AG09309 (cell line): ENCODE results near the gene COL28A1.

ENCODE experiments used
- DNase-seq: peaks from one replicate; pipeline ENCODE4 v3.0.0-alpha.2; 2010; ENCODE audit warnings: low read depth
- H3K4me3 ChIP-seq: 2 replicates; pipeline ENCODE4 v1.5.1; 2011; ENCODE audit warnings: mild to moderate bottlenecking, low read depth, low read length, moderate library complexity; ENCODE audit not compliant: control insufficient read depth
- TF ChIP-seq, protein P1 (sequence below): IDR thresholded peaks from 2 replicates; pipeline ENCODE4 v1.5.1; 2011; ENCODE audit warnings: mild to moderate bottlenecking, low read depth, low read length, inconsistent platforms; ENCODE audit not compliant: insufficient read depth, control insufficient read depth; ENCODE audit errors: missing control alignments

The COL28A1 gene

GRCh38 chr7:7567898-7568531 lies 32.3 kb upstream of the COL28A1 start:
- DNase-seq: no peak
- H3K4me3 ChIP-seq: peak overlapping the region; percentile 74
- TF ChIP-seq, protein P1, sequence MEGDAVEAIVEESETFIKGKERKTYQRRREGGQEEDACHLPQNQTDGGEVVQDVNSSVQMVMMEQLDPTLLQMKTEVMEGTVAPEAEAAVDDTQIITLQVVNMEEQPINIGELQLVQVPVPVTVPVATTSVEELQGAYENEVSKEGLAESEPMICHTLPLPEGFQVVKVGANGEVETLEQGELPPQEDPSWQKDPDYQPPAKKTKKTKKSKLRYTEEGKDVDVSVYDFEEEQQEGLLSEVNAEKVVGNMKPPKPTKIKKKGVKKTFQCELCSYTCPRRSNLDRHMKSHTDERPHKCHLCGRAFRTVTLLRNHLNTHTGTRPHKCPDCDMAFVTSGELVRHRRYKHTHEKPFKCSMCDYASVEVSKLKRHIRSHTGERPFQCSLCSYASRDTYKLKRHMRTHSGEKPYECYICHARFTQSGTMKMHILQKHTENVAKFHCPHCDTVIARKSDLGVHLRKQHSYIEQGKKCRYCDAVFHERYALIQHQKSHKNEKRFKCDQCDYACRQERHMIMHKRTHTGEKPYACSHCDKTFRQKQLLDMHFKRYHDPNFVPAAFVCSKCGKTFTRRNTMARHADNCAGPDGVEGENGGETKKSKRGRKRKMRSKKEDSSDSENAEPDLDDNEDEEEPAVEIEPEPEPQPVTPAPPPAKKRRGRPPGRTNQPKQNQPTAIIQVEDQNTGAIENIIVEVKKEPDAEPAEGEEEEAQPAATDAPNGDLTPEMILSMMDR: no peak

GRCh38 chr7:7566651-7567611 lies 31.3 kb upstream of the COL28A1 start, which contains the start of gene MIOS:
Gene MIOS (plus strand): TSS chr7:7566884. CDS start chr7:7572476, 5,592 bp downstream.
- no peak for DNase-seq
- TF ChIP-seq, protein P1: no peak
- peak within 1 kb of the TSS; percentile 74 for H3K4me3 ChIP-seq

DNA sequence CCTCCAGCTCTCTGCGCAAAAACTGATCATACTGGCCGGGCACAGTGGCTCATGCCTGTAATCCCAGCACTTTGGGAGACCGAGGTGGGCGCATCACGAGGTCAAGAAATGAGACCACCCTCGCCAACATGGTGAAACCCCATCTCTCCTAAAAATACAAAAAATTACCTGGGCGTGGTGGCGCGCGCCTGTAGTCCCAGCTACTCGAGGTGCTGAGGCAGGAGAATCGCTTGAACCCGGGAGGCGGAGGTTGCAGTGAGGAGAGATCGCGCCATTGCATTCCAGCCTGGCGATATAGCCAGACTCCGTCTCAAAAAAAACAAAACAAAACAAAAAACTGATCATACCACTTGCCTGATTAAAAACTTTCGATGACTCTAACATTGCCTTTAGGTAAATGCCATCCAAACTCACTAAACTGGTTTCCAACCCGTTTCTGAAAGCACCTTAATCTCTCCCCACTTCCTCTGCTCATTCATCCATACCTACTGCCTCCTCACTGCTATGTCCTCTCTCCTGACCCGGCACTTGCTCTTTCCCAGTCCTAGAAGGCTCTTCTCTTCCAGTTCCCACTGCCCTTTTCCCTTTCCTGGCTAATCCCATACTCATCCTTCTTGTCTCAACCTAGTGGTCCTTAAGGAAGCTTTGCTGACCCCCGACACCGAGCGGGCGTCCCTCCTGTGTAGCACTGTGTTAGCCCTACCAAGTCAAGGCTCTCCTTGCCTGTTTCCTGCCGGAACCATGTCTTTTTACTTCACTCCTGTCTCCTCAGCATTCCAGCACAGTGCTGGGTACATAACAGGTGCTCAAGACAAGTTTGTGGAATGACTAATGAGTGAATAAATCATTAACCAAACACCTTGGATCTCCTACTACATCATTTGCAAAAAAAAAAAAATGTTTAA lies 30.3 kb upstream of the COL28A1 start:
- H3K4me3 ChIP-seq: peak overlapping the region; percentile 74
- no peak for DNase-seq
- TF ChIP-seq, protein P1: no peak

- DNase-seq: no peak
- no peak overlapping the region for H3K4me3 ChIP-seq
Measured at GRCh38 chr7:7565018-7565680, 29.5 kb upstream of the COL28A1 start.

GRCh38 chr7:7564323-7564780 lies 28.7 kb upstream of the COL28A1 start:
- H3K4me3 ChIP-seq: no peak overlapping the region
- TF ChIP-seq, protein P1: no peak
- DNase-seq: peak; percentile 69

More at GRCh38 chr7:7565018-7565680, 29.5 kb upstream of the COL28A1 start:
- TF ChIP-seq, protein P1: no peak
